ENCODE measurements around the gene N4BP2L2. TPM values are rescaled to one million over a fixed set of nuclear protein-coding genes. Genes with fewer than 3 reads are reported as not detected.

Gene N4BP2L2
- total and polyA plus RNA-seq, 9 of the 15 experiments (the other 6 are each of a cell fraction or from before 2014, with no cell fraction given), result 33.9 to 76.4 (median 48.7) TPM

GRCh38 chr13:32530841-32531253 is 7.7 kb downstream of the N4BP2L2 start:
- TF ChIP-seq ZNF347 (CRISPR knock-in tag; IDR thresholded peaks at IDR 0.05; ENCODE audit: low read depth), result no peak
- no peak for TF ChIP-seq ETV6 (IDR thresholded peaks at IDR 0.05; ENCODE audit: borderline replicate concordance in 1 of 2, low read depth in 2 of 2, low read length in 1 of 2)
- no peak for TF ChIP-seq ETV6 (CRISPR knock-in tag; IDR thresholded peaks at IDR 0.05; ENCODE audit: borderline replicate concordance)
- TF ChIP-seq JUND (IDR thresholded peaks at IDR 0.05; ENCODE audit: borderline replicate concordance, low read depth, low read length), result no peak
- TF ChIP-seq JUND (tag; IDR thresholded peaks at IDR 0.05; ENCODE audit: borderline replicate concordance, low read depth, low read length), result no peak
- TF ChIP-seq NFYB (IDR thresholded peaks at IDR 0.05; ENCODE audit: extremely low read depth, insufficient read length), result no peak
- TF ChIP-seq, protein P1, sequence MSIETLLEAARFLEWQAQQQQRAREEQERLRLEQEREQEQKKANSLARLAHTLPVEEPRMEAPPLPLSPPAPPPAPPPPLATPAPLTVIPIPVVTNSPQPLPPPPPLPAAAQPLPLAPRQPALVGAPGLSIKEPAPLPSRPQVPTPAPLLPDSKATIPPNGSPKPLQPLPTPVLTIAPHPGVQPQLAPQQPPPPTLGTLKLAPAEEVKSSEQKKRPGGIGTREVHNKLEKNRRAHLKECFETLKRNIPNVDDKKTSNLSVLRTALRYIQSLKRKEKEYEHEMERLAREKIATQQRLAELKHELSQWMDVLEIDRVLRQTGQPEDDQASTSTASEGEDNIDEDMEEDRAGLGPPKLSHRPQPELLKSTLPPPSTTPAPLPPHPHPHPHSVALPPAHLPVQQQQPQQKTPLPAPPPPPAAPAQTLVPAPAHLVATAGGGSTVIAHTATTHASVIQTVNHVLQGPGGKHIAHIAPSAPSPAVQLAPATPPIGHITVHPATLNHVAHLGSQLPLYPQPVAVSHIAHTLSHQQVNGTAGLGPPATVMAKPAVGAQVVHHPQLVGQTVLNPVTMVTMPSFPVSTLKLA (conservative IDR thresholded peaks at IDR 0.05), result no peak
- no peak for TF ChIP-seq RFX5 (IDR thresholded peaks at IDR 0.05; ENCODE audit: low read depth, low read length)
- no peak for TF ChIP-seq ZFP36 (IDR thresholded peaks at IDR 0.05; ENCODE audit: low read depth, low read length, partially characterized antibody)
- TF ChIP-seq ZNF165 (CRISPR knock-in tag; IDR thresholded peaks at IDR 0.05; ENCODE audit: borderline replicate concordance), result no peak
- TF ChIP-seq MBD2 (IDR thresholded peaks at IDR 0.05; ENCODE audit: borderline replicate concordance, low read depth), result no peak
- TF ChIP-seq SMARCA4 (IDR thresholded peaks at IDR 0.05), result no peak
- no peak for TF ChIP-seq CREB3L1 (IDR thresholded peaks at IDR 0.05; ENCODE audit: borderline replicate concordance, low read depth)
- no peak for TF ChIP-seq SIX5 (IDR thresholded peaks at IDR 0.05; ENCODE audit: borderline replicate concordance in 1 of 2, insufficient read depth in 1 of 2, low read depth in 1 of 2, low read length in 2 of 2)
- TF ChIP-seq, protein P2, sequence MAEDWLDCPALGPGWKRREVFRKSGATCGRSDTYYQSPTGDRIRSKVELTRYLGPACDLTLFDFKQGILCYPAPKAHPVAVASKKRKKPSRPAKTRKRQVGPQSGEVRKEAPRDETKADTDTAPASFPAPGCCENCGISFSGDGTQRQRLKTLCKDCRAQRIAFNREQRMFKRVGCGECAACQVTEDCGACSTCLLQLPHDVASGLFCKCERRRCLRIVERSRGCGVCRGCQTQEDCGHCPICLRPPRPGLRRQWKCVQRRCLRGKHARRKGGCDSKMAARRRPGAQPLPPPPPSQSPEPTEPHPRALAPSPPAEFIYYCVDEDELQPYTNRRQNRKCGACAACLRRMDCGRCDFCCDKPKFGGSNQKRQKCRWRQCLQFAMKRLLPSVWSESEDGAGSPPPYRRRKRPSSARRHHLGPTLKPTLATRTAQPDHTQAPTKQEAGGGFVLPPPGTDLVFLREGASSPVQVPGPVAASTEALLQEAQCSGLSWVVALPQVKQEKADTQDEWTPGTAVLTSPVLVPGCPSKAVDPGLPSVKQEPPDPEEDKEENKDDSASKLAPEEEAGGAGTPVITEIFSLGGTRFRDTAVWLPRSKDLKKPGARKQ (CRISPR knock-in tag; IDR thresholded peaks at IDR 0.05), result no peak
- TF ChIP-seq ZNF707 (CRISPR knock-in tag; conservative IDR thresholded peaks at IDR 0.05), result no peak
- TF ChIP-seq NR1H2 (CRISPR knock-in tag; IDR thresholded peaks at IDR 0.05), result no peak
- H2AFZ ChIP-seq (ENCODE audit: low read depth, low read length), result no peak overlapping the region
- ChIA-PET POLR2A (interaction anchor here (1.1 kb wide), 1 partner anchor 9 kb away, joined by 4 read pairs; no protein-coding TSS in a partner anchor), CTCF (ENCODE audit: low intra/inter-chr PET ratio) (no interaction called here)
- in situ Hi-C loops (cut with MboI), result no loop called here
- peaks cover 52% of the 10 kb centered on the region for H3K36me3 ChIP-seq (ENCODE audit: control insufficient read depth, insufficient read depth, low read length)
- peak; percentile 56 for FAIRE-seq
- H3K4me3 ChIP-seq, result no peak overlapping the region
- peak; percentile 56 for ATAC-seq
- WGBS (ENCODE audit: insufficient coverage, low coverage, missing lambda C conversion rate), result 100% methylated on average over 1 of the region's 2 CpGs
- peaks cover 93% of the 10 kb centered on the region for H3K79me2 ChIP-seq (ENCODE audit: control insufficient read depth, insufficient read depth, low read length)
- H3K4me2 ChIP-seq (ENCODE audit: insufficient read depth, low read length), result no peak overlapping the region
- H4K20me1 ChIP-seq (replicated peaks; ENCODE audit: control insufficient read depth, insufficient read depth, low read length), result peaks cover 5% of the 10 kb centered on the region
- H3K27ac ChIP-seq (ENCODE audit: extremely low read depth, low read depth, low read length), result no peak overlapping the region; the same call in 2 of the 3 replicates
- no peaks in the 10 kb centered on the region for H3K27me3 ChIP-seq (ENCODE audit: control insufficient read depth in 2 of 2, insufficient read depth in 2 of 2, low read length in 2 of 2)
- no TSS peak for BruUV-seq (replicated peaks)
- no peak for DNase-seq (ENCODE audit: extremely low read depth in 1 of 4, low spot score in 3 of 4)
- no peaks in the 10 kb centered on the region for H3K9me3 ChIP-seq (replicated peaks; ENCODE audit: control insufficient read depth, insufficient read depth, low read depth, low read length)
- no peaks in the 10 kb centered on the region for H3K9me1 ChIP-seq (ENCODE audit: control insufficient read depth, insufficient read depth, low read length)
- peaks cover 0 to 7% of the 10 kb centered on the region in 2 experiments; a peak in 2 of 5 replicates for H3K4me1 ChIP-seq (replicated peaks in 1 of 2; ENCODE audit: control insufficient read depth in 2 of 2, insufficient read depth in 2 of 2, low read length in 2 of 2)
- H3K9ac ChIP-seq (ENCODE audit: insufficient read depth in 1 of 2, low read depth in 2 of 2, low read length in 2 of 2), result no peak overlapping the region
- intact Hi-C loops (cut with micrococcal nuclease), result no loop called here
